Progenitor cell of endocrine pancreas (in vitro differentiated cells): ENCODE data around the gene ERP44. TPM values are rescaled to one million over a fixed set of nuclear protein-coding genes. Genes with fewer than 3 reads are reported as not detected.
"Not testable (repeated sequence)": the region's sequence is repeated elsewhere in the genome, so short reads cannot be mapped to it uniquely, and the experiment has no call there.

Source experiments
- DNase-seq: peaks from one replicate; pipeline ENCODE4 v3.0.0; 2021; ENCODE audit warnings: low spot score; ENCODE audit not compliant: unreplicated experiment
- H3K27ac Mint-ChIP-seq: 2 replicates; pipeline ENCODE4 v1.8.0; 2021; ENCODE audit warnings: mild to moderate bottlenecking, moderate library complexity, mixed read lengths
- H3K27me3 Mint-ChIP-seq: 2 replicates; pipeline ENCODE4 v1.8.0; 2021; ENCODE audit warnings: mixed read lengths
- H3K36me3 Mint-ChIP-seq: 2 replicates; pipeline ENCODE4 v1.8.0; 2022; ENCODE audit warnings: mixed read lengths; ENCODE audit not compliant: insufficient read depth
- H3K4me1 Mint-ChIP-seq: 2 replicates; pipeline ENCODE4 v1.8.0; 2021; ENCODE audit warnings: low read depth, mixed read lengths
- H3K4me3 Mint-ChIP-seq: 2 replicates; pipeline ENCODE4 v1.8.0; 2021; ENCODE audit warnings: low read depth, mild to moderate bottlenecking, moderate library complexity, mixed read lengths
- H3K9me3 Mint-ChIP-seq: 2 replicates; pipeline ENCODE4 v1.8.0; 2021; ENCODE audit warnings: low read depth, mixed read lengths
- total RNA-seq: library from RNA; stranded (reverse); gene quantifications from 2 replicates; pipeline ENCODE4 v1.2.1, GENCODE V29; 2021
- TF ChIP-seq, protein P1 (sequence below): fragments of 200-600 bp; sonication (generic); IDR thresholded peaks from one replicate; pipeline ENCODE4 v1.5.0; 2021; ENCODE audit warnings: antibody characterized with exemption, mild to moderate bottlenecking; ENCODE audit not compliant: unreplicated experiment

Gene ERP44
- total RNA-seq, 1 donor from 2014 or later: 19.7 TPM

DNA sequence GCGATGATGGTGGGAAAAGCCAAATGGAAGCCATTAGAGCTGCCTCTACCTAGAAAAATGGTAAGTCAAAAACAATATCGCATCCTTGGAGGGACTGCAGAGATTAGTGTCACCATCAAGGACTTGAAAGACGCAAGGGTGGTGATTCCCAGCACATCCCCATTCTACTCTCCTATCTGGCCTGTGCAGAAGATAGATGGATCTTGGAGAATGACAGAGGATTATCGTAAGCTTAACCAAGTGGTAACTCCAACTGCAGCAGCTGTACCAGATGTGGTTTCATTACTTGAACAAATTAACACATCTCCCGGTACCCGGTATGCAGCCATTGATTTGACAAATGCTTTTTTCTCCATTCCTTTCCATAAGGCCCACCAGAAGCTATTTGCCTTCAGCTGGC lies 23.8 kb downstream of the ERP44 start:
- Mint-ChIP-seq H3K36me3 (peaks cover 3% of the 10 kb centered on the region), H3K27ac (no peak overlapping the region), H3K9me3 (no peaks in the 10 kb centered on the region), H3K4me3 (no peak overlapping the region), H3K4me1 (no peaks in the 10 kb centered on the region), H3K27me3 (no peaks in the 10 kb centered on the region)
- TF ChIP-seq, protein P1, sequence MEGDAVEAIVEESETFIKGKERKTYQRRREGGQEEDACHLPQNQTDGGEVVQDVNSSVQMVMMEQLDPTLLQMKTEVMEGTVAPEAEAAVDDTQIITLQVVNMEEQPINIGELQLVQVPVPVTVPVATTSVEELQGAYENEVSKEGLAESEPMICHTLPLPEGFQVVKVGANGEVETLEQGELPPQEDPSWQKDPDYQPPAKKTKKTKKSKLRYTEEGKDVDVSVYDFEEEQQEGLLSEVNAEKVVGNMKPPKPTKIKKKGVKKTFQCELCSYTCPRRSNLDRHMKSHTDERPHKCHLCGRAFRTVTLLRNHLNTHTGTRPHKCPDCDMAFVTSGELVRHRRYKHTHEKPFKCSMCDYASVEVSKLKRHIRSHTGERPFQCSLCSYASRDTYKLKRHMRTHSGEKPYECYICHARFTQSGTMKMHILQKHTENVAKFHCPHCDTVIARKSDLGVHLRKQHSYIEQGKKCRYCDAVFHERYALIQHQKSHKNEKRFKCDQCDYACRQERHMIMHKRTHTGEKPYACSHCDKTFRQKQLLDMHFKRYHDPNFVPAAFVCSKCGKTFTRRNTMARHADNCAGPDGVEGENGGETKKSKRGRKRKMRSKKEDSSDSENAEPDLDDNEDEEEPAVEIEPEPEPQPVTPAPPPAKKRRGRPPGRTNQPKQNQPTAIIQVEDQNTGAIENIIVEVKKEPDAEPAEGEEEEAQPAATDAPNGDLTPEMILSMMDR: no peak
- DNase-seq: no peak

DNA sequence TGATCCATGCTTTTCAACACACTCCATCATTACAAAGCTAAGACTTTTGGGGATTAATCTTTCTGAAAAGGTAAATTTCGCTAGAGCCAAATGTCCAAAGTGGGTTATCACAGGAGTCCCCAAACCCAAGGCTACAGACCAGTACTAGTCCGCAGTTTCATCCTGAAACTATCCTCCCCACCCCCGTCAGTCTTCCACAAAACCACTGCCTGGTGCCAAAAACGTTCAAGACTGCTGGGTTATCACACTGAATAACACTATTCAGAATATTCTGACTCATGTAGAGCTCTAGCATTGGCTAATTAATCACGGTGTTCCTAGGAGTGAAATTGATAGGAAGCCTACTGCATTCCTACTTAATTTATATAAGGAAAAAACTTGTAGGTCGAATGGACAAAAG lies 24.7 kb downstream of the ERP44 start:
- Mint-ChIP-seq H3K9me3 (no peaks in the 10 kb centered on the region), H3K27ac (no peak overlapping the region), H3K4me1 (no peaks in the 10 kb centered on the region), H3K4me3 (no peak overlapping the region), H3K36me3 (peaks cover 4% of the 10 kb centered on the region), H3K27me3 (no peaks in the 10 kb centered on the region)
- TF ChIP-seq, protein P1: no peak
- DNase-seq: no peak

DNA sequence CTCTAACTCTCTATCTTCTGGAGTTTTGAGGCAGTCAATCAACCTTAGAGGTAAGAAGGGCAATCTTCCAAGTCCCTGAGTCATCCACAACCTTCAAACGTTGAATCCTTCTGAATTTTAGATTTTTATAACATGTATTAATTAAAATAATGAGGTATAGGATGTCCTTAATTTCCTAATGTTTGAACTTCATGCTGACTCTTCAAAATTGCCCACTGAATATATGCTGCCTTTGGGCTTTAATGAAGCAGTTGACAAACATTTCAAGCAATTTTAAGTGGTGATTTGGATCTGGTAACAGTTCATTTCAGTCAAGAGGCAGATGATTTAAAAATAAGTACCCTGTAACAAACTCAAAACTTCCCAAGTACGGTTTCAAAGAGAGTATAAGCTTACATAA lies 26.0 kb downstream of the ERP44 start:
- DNase-seq: no peak
- Mint-ChIP-seq H3K27me3 (no peaks in the 10 kb centered on the region), H3K27ac (peak overlapping the region; percentile 33), H3K36me3 (peaks cover 4% of the 10 kb centered on the region), H3K9me3 (no peaks in the 10 kb centered on the region), H3K4me1 (no peaks in the 10 kb centered on the region), H3K4me3 (no peak overlapping the region)
- TF ChIP-seq, protein P1: no peak

DNA sequence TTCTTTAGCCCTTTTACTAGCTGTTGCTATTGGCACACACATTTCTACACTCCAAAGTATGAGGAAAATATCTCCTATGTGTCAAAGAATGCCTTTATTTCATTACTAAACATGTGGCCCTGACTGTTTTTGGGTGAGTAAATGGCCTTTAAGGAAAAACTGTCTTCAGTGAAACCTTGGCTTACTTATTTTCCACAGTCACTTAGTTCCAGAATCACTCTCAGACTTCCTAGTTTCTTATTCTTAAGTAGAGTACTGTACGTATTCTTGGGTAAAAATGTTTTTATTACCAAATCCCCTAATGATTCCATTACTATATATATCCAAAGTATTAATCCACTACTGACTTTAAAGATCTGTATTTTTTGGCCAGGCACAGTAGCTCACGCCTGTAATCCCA lies 27.5 kb downstream of the ERP44 start:
- no peak for DNase-seq
- TF ChIP-seq, protein P1: no peak
- no peak overlapping the region for H3K4me3 Mint-ChIP-seq
- H3K4me1 Mint-ChIP-seq: no peaks in the 10 kb centered on the region
- H3K27me3 Mint-ChIP-seq: no peaks in the 10 kb centered on the region
- H3K9me3 Mint-ChIP-seq: no peaks in the 10 kb centered on the region
- H3K27ac Mint-ChIP-seq: no peak overlapping the region
- peaks cover 8% of the 10 kb centered on the region for H3K36me3 Mint-ChIP-seq

DNA sequence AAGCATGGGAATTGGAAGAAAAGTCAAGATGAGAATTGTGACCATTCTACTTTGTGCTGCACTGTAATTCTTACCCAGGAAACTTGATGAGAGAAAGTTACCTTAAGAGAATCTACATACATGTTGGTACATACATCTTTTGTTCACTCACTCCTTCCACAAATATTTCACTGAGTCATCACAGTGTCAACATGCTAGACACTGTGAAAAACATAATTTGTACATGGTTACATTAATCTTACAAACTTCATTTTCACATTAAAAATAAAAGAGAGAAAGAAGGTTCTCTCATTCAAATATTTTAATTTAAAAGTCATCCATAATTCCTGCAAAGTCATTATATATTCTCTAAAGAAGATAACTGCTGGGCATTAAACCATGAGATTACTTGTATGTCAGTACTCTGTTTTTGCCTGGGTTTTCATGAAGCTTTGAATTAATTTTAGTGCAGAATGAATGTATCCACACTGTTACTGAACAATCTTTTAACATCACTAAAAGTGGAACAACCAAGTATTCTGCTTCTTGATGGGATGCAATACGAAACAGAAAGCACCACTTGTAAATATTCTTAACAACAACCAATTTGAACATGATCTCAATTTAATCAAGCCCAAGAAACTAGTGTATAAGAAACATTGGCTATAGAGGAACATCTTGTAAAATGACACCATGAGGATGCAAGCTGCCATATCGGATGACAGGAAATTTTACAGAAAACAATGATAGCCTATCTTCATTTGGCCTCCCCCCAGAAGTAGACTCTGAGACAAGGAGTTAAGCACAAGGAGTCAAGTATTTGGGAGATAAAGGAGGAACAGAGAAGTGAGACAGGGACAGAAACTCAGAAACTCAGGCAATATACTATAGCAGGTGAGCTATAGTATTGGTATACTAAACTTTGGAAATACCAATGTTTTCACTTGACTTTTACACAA lies 28.4 kb downstream of the ERP44 start:
- H3K36me3 Mint-ChIP-seq: peaks cover 8% of the 10 kb centered on the region
- no peak for DNase-seq
- H3K4me1 Mint-ChIP-seq: no peaks in the 10 kb centered on the region
- TF ChIP-seq, protein P1: no peak
- no peak overlapping the region for H3K4me3 Mint-ChIP-seq
- no peaks in the 10 kb centered on the region for H3K9me3 Mint-ChIP-seq
- no peaks in the 10 kb centered on the region for H3K27me3 Mint-ChIP-seq
- H3K27ac Mint-ChIP-seq: peak overlapping the region; percentile 29

DNA sequence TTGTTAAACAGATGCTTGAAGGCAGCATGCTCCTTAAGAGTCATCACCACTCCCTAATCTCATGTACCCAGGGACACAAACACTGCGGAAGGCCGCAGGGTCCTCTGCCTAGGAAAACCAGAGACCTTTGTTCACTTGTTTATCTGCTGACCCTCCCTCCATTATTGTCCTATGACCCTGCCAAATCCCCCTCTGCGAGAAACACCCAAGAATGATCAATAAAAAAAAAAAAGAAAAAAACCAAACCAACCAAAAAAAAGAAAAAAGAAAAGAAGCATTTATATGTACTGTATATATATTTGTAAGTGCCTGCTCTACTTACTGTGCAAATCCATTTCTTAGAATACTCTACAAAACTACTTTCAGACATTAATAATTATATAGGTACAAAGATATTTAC lies 29.7 kb downstream of the ERP44 start:
- H3K27ac Mint-ChIP-seq: peak overlapping the region; percentile 90
- not testable (repeated sequence) for H3K4me3 Mint-ChIP-seq, H3K9me3 Mint-ChIP-seq, DNase-seq, H3K36me3 Mint-ChIP-seq, H3K27me3 Mint-ChIP-seq, H3K4me1 Mint-ChIP-seq

DNA sequence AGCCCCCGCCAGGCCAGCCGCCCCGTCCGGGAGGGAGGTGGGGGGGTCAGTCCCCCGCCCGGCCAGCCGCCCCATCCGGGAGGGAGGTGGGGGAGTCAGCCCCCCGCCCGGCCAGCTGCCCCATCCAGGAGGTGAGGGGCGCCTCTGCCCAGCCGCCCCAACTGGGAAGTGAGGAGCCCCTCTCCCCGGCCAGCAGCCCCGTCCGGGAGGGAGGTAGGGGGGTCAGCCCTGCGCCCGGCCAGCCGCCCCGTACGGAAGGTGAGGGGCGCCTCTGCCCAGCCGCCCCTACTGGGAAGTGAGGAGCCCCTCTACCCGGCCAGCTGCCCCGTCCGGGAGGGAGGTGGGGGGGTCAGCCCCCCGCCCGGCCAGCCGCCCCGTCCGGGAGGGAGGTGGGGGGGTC lies 30.8 kb downstream of the ERP44 start:
- H3K4me3 Mint-ChIP-seq, H3K4me1 Mint-ChIP-seq, H3K27ac Mint-ChIP-seq, DNase-seq, H3K27me3 Mint-ChIP-seq, H3K36me3 Mint-ChIP-seq, H3K9me3 Mint-ChIP-seq: not testable (repeated sequence)
